ENCODE results near the gene PLCB4.
"Not testable (repeated sequence)": the region's sequence is repeated elsewhere in the genome, so short reads cannot be mapped to it uniquely, and the experiment has no call there.

The PLCB4 gene

GRCh38 chr20:9385345-9386310 lies 316.7 kb downstream of the PLCB4 start:
- DNase-seq: not testable (repeated sequence)

- no peak for DNase-seq
Measured at GRCh38 chr20:9388160-9388812, 319.4 kb downstream of the PLCB4 start.

- DNase-seq: no peak
Measured at GRCh38 chr20:9388813-9389161, 319.9 kb downstream of the PLCB4 start.

GRCh38 chr20:9389346-9389745 lies 320.5 kb downstream of the PLCB4 start:
- no peak for DNase-seq

- DNase-seq: no peak
Measured at GRCh38 chr20:9390441-9390840, 321.6 kb downstream of the PLCB4 start.

- no peak for DNase-seq
Measured at GRCh38 chr20:9392892-9393857, 324.3 kb downstream of the PLCB4 start.

- no peak for DNase-seq
Measured at GRCh38 chr20:9395971-9396370, 327.1 kb downstream of the PLCB4 start.

- no peak for DNase-seq
Measured at GRCh38 chr20:9397928-9398327, 329.0 kb downstream of the PLCB4 start.

- DNase-seq: no peak
Measured at GRCh38 chr20:9398882-9399281, 330.0 kb downstream of the PLCB4 start.

- DNase-seq: no peak
Measured at GRCh38 chr20:9399322-9399721, 330.4 kb downstream of the PLCB4 start.

GRCh38 chr20:9400171-9401025 lies 331.5 kb downstream of the PLCB4 start:
- no peak for DNase-seq

GRCh38 chr20:9401371-9401770 lies 332.5 kb downstream of the PLCB4 start:
- no peak for DNase-seq

GRCh38 chr20:9402141-9402540 lies 333.3 kb downstream of the PLCB4 start:
- DNase-seq: no peak

- no peak for DNase-seq
Measured at GRCh38 chr20:9402546-9402945, 333.7 kb downstream of the PLCB4 start.

- no peak for DNase-seq
Measured at GRCh38 chr20:9403448-9403847, 334.6 kb downstream of the PLCB4 start.

- DNase-seq: no peak
Measured at GRCh38 chr20:9407805-9408421, 339.0 kb downstream of the PLCB4 start.

- DNase-seq: no peak
Measured at GRCh38 chr20:9408422-9409300, 339.8 kb downstream of the PLCB4 start.

GRCh38 chr20:9409352-9409751 lies 340.5 kb downstream of the PLCB4 start:
- no peak for DNase-seq

GRCh38 chr20:9409981-9410380 lies 341.1 kb downstream of the PLCB4 start:
- DNase-seq: no peak

GRCh38 chr20:9411833-9412232 lies 342.9 kb downstream of the PLCB4 start:
- DNase-seq: no peak

GRCh38 chr20:9412309-9412708 lies 343.4 kb downstream of the PLCB4 start:
- DNase-seq: no peak

Data from GF-D8 (cell line).